Activated T-cell treated with anti-CD3 and anti-CD28 coated beads, Interleukin-2, amount 50 U/mL, for 24 hours (primary cell): Measurements from ENCODE around the gene TSPAN18.

ENCODE experiments used
- DNase-seq: peaks from one replicate; pipeline ENCODE4 v3.0.0-alpha.2; 2020
- H3K27ac Mint-ChIP-seq: 2 replicates; pipeline ENCODE4 v1.8.0; 2020; ENCODE audit warnings: mild to moderate bottlenecking, mixed read lengths
- H3K27me3 Mint-ChIP-seq: 2 replicates; pipeline ENCODE4 v1.8.0; 2020; ENCODE audit warnings: mixed read lengths
- H3K36me3 Mint-ChIP-seq: 2 replicates; pipeline ENCODE4 v1.8.0; 2020; ENCODE audit warnings: low read depth, mixed read lengths
- H3K4me1 Mint-ChIP-seq: 2 replicates; pipeline ENCODE4 v1.8.0; 2020; ENCODE audit warnings: low read depth, mixed read lengths
- H3K4me3 Mint-ChIP-seq: 2 replicates; pipeline ENCODE4 v1.8.0; 2020; ENCODE audit warnings: mild to moderate bottlenecking, moderate library complexity, mixed read lengths
- H3K9me3 Mint-ChIP-seq: 2 replicates; pipeline ENCODE4 v1.8.0; 2020; ENCODE audit warnings: mixed read lengths

The TSPAN18 gene

GRCh38 chr11:44848203-44848962, 121.6 kb downstream of the TSPAN18 start:
- Mint-ChIP-seq H3K27me3 (peaks cover 4% of the 10 kb centered on the region), H3K4me1 (no peaks in the 10 kb centered on the region)

GRCh38 chr11:44848963-44849350, 122.2 kb downstream of the TSPAN18 start:
- Mint-ChIP-seq H3K9me3 (peaks cover 17% of the 10 kb centered on the region), H3K27me3 (peaks cover 4% of the 10 kb centered on the region), H3K27ac (no peak overlapping the region), H3K4me3 (no peak overlapping the region), H3K36me3 (peaks cover 26% of the 10 kb centered on the region), H3K4me1 (peaks cover 2% of the 10 kb centered on the region)
- no peak for DNase-seq

More at GRCh38 chr11:44848203-44848962, 121.6 kb downstream of the TSPAN18 start:
- Mint-ChIP-seq H3K27ac (no peak overlapping the region), H3K4me3 (no peak overlapping the region), H3K9me3 (peaks cover 19% of the 10 kb centered on the region), H3K36me3 (peaks cover 28% of the 10 kb centered on the region)
- no peak for DNase-seq

GRCh38 chr11:44849424-44849823, 122.7 kb downstream of the TSPAN18 start:
- no peak for DNase-seq
- Mint-ChIP-seq H3K4me3 (no peak overlapping the region), H3K27ac (no peak overlapping the region), H3K27me3 (peaks cover 4% of the 10 kb centered on the region), H3K36me3 (peaks cover 22% of the 10 kb centered on the region), H3K9me3 (peaks cover 13% of the 10 kb centered on the region), H3K4me1 (peaks cover 4% of the 10 kb centered on the region)

GRCh38 chr11:44849922-44850321, 123.2 kb downstream of the TSPAN18 start:
- peaks cover 19% of the 10 kb centered on the region for H3K36me3 Mint-ChIP-seq
- H3K27ac Mint-ChIP-seq: no peak overlapping the region
- peaks cover 9% of the 10 kb centered on the region for H3K4me1 Mint-ChIP-seq
- no peak for DNase-seq
- H3K9me3 Mint-ChIP-seq: peaks cover 10% of the 10 kb centered on the region
- peaks cover 4% of the 10 kb centered on the region for H3K27me3 Mint-ChIP-seq
- no peak overlapping the region for H3K4me3 Mint-ChIP-seq

GRCh38 chr11:44851496-44851895, 124.7 kb downstream of the TSPAN18 start:
- H3K27me3 Mint-ChIP-seq: peaks cover 4% of the 10 kb centered on the region
- H3K27ac Mint-ChIP-seq: no peak overlapping the region
- peaks cover 8% of the 10 kb centered on the region for H3K36me3 Mint-ChIP-seq
- peaks cover 22% of the 10 kb centered on the region for H3K4me1 Mint-ChIP-seq
- no peak overlapping the region for H3K4me3 Mint-ChIP-seq
- DNase-seq: no peak
- H3K9me3 Mint-ChIP-seq: peaks cover 6% of the 10 kb centered on the region

- Mint-ChIP-seq H3K27me3 (peaks cover 10% of the 10 kb centered on the region), H3K4me3 (no peak overlapping the region)
Measured at GRCh38 chr11:44852159-44852747, 125.5 kb downstream of the TSPAN18 start.

GRCh38 chr11:44852952-44853351, 126.2 kb downstream of the TSPAN18 start:
- no peak overlapping the region for H3K27ac Mint-ChIP-seq
- H3K4me3 Mint-ChIP-seq: no peak overlapping the region
- DNase-seq: no peak
- no peaks in the 10 kb centered on the region for H3K36me3 Mint-ChIP-seq
- H3K27me3 Mint-ChIP-seq: peaks cover 15% of the 10 kb centered on the region
- H3K9me3 Mint-ChIP-seq: no peaks in the 10 kb centered on the region
- peaks cover 27% of the 10 kb centered on the region for H3K4me1 Mint-ChIP-seq

More at GRCh38 chr11:44852159-44852747, 125.5 kb downstream of the TSPAN18 start:
- DNase-seq: no peak
- peaks cover 26% of the 10 kb centered on the region for H3K4me1 Mint-ChIP-seq
- H3K27ac Mint-ChIP-seq: no peak overlapping the region
- H3K36me3 Mint-ChIP-seq: peaks cover 3% of the 10 kb centered on the region
- H3K9me3 Mint-ChIP-seq: peaks cover 2% of the 10 kb centered on the region

GRCh38 chr11:44853666-44854065, 126.9 kb downstream of the TSPAN18 start:
- H3K36me3 Mint-ChIP-seq: no peaks in the 10 kb centered on the region
- no peak for DNase-seq
- no peak overlapping the region for H3K27ac Mint-ChIP-seq
- no peaks in the 10 kb centered on the region for H3K9me3 Mint-ChIP-seq
- peaks cover 22% of the 10 kb centered on the region for H3K27me3 Mint-ChIP-seq
- peaks cover 27% of the 10 kb centered on the region for H3K4me1 Mint-ChIP-seq
- H3K4me3 Mint-ChIP-seq: no peak overlapping the region

GRCh38 chr11:44854086-44854485, 127.3 kb downstream of the TSPAN18 start:
- Mint-ChIP-seq H3K27ac (no peak overlapping the region), H3K36me3 (no peaks in the 10 kb centered on the region), H3K4me1 (peaks cover 27% of the 10 kb centered on the region), H3K4me3 (no peak overlapping the region), H3K9me3 (no peaks in the 10 kb centered on the region), H3K27me3 (peaks cover 26% of the 10 kb centered on the region)
- no peak for DNase-seq

- Mint-ChIP-seq H3K4me1 (peaks cover 33% of the 10 kb centered on the region), H3K27ac (no peak overlapping the region), H3K27me3 (peaks cover 32% of the 10 kb centered on the region), H3K4me3 (no peak overlapping the region), H3K9me3 (no peaks in the 10 kb centered on the region), H3K36me3 (no peaks in the 10 kb centered on the region)
- DNase-seq: no peak
Measured at GRCh38 chr11:44854741-44855492, 128.2 kb downstream of the TSPAN18 start.

GRCh38 chr11:44855493-44855849, 128.7 kb downstream of the TSPAN18 start:
- Mint-ChIP-seq H3K27ac (no peak overlapping the region), H3K27me3 (peaks cover 38% of the 10 kb centered on the region), H3K4me1 (peaks cover 38% of the 10 kb centered on the region)

GRCh38 chr11:44857490-44858090, 130.8 kb downstream of the TSPAN18 start:
- no peak for DNase-seq
- H3K27ac Mint-ChIP-seq: no peak overlapping the region
- H3K27me3 Mint-ChIP-seq: peaks cover 38% of the 10 kb centered on the region
- peaks cover 3% of the 10 kb centered on the region for H3K36me3 Mint-ChIP-seq
- peaks cover 57% of the 10 kb centered on the region for H3K4me1 Mint-ChIP-seq
- H3K9me3 Mint-ChIP-seq: no peaks in the 10 kb centered on the region
- H3K4me3 Mint-ChIP-seq: no peak overlapping the region

More at GRCh38 chr11:44855493-44855849, 128.7 kb downstream of the TSPAN18 start:
- Mint-ChIP-seq H3K9me3 (no peaks in the 10 kb centered on the region), H3K4me3 (no peak overlapping the region), H3K36me3 (peaks cover 1% of the 10 kb centered on the region)
- DNase-seq: no peak

- Mint-ChIP-seq H3K36me3 (peaks cover 3% of the 10 kb centered on the region), H3K27me3 (peaks cover 45% of the 10 kb centered on the region), H3K4me3 (no peak overlapping the region), H3K4me1 (peaks cover 59% of the 10 kb centered on the region), H3K9me3 (no peaks in the 10 kb centered on the region), H3K27ac (no peak overlapping the region)
- DNase-seq: no peak
Measured at GRCh38 chr11:44858796-44859527, 132.2 kb downstream of the TSPAN18 start.

- H3K4me3 Mint-ChIP-seq: no peak overlapping the region
Measured at GRCh38 chr11:44859528-44859925, 132.8 kb downstream of the TSPAN18 start.

More at GRCh38 chr11:44859528-44859925, 132.8 kb downstream of the TSPAN18 start:
- no peak overlapping the region for H3K27ac Mint-ChIP-seq
- H3K9me3 Mint-ChIP-seq: no peaks in the 10 kb centered on the region
- no peak for DNase-seq
- H3K36me3 Mint-ChIP-seq: peaks cover 3% of the 10 kb centered on the region
- peaks cover 57% of the 10 kb centered on the region for H3K4me1 Mint-ChIP-seq
- peaks cover 45% of the 10 kb centered on the region for H3K27me3 Mint-ChIP-seq
